ENCODE measurements around the gene GPRIN3. TPM values are rescaled to one million over a fixed set of nuclear protein-coding genes. Genes with fewer than 3 reads are reported as not detected.

GPRIN3 gene
- total RNA-seq, 1 donor from 2014 or later = 31.2 TPM

- DNase-seq = no peak
Measured at GRCh38 chr4:89289312-89289711, 18.3 kb downstream of the GPRIN3 start.

DNA sequence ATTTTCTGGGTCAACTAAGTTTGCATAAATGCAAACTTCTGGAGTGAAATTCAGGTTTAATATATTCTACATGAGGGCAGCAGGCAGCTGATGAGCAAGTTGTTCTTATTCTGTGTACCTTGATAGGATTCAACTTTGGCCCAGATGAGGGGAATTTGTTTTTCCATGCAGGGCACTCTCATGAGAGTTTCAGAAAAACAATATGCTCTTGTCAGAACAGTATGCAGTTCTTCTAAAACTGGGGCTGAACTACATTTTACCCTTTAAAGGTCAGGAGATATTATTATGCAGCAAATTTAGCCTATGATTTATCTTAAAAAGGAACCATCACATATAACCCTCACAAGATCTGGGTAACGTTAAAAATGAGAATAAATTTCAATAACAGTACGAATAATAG, 19.2 kb downstream of the GPRIN3 start:
- DNase-seq = no peak

GRCh38 chr4:89287945-89288344, 19.7 kb downstream of the GPRIN3 start:
- no peak for DNase-seq

- no peak for DNase-seq
Measured at GRCh38 chr4:89285745-89286144, 21.9 kb downstream of the GPRIN3 start.

DNA sequence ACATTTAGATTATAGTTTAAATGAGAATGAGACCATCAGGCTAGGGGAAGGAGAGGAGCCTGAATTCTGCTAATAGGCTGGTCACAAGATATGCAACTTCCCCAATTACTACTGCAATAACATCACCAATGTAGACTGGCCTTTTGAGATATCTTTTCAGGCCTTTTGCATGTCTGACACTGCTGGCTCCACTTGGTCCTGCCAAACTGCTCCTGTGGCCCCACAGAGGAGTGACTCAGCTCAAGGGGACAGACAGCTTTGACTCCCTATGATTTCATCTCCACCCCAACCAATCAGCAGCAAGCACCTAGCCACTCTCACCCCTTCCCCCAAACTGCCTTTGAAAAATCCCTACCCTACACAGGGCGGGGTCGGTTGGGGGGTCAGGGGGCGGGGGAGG, 22.8 kb downstream of the GPRIN3 start:
- DNase-seq = no peak

DNA sequence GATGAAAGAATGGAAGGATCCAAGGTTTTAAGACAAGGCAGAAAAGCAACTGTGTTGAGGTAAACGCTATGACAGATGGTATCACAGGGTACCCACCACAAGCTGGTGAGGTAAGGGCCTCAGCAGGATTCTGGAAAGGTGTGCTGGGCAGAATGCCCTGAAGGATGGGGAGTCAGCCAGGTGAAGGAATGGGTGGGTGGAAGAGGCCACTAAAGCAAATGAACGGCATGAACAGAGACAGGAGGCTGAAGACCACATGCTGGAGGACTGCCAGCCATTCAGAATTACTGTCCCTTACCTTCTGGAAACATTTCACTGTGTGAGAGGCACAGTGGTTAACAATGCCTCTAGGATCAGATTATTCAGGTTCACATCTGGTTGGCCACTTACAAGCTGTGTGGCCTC, 23.6 kb downstream of the GPRIN3 start:
- no peak for DNase-seq

DNA sequence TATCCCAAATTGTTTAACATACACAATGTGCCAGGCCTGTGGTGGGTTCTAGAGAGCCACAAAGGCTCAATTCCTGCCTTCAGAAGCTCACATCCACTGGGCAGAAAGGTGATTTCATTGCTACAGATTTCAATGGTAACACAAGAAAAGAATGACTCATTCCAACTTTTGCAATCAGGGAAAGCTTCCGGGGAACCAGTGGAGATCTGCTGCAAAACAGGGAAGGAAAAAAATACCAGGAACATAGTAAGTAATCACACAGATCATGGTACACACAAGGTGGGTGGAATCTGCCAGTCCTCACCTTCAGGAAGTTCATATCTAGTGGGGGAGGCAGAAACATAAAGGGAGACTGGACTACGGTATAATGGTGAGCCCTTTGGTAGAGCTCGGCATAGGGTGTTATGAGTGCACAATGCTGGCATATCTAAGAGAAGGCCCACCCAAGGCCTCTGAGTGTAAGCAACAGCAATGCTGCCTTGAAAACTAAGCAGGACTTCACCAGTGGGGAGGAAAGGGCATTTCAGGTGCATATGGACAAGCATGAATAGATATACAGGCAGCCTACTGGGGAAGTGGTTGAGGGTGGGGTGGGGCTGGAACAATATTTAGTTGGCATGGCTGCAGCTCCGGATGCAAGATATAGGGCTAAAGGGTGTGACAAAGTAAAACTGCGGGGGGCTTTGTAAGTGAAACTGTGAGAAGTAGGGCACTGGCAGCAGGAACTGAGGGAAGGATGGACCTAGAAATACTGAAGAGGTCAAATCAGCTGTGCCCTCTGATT, 24.2 kb downstream of the GPRIN3 start:
- no peak for DNase-seq

- no peak for DNase-seq
Measured at GRCh38 chr4:89279385-89279784, 28.2 kb downstream of the GPRIN3 start.

- no peak for DNase-seq
Measured at GRCh38 chr4:89277412-89277811, 30.2 kb downstream of the GPRIN3 start.

GRCh38 chr4:89276296-89276695, 31.3 kb downstream of the GPRIN3 start:
- DNase-seq = no peak

- no peak for DNase-seq
Measured at GRCh38 chr4:89275587-89275986, 32.0 kb downstream of the GPRIN3 start.

GRCh38 chr4:89273741-89274141, 33.9 kb downstream of the GPRIN3 start:
- DNase-seq = no peak

- DNase-seq = no peak
Measured at GRCh38 chr4:89270792-89271191, 36.8 kb downstream of the GPRIN3 start.

DNA sequence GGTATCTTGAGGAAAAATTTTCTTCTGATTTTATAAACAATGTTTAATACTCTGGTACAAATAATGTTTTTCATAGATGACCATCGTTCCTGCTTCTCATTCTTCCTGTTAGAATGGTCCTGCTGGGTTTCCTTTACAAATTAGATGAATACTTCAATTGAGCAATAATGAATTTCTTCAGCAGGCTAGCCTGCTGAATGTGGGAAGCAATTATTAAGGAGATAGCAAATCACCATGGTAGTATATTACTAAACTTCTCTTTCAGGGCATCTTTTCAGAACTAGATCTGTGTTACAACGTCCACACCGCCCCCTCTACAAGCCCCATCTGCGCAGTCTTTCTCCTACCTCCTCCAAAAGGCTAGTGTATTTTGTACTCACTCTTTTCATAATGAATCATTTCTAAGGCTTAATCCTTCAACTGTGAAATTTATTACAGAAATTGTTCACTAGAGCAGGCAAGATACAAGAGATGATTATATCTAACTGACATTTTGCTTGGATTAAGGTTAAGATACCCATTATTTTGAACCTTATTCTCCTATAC, 38.4 kb downstream of the GPRIN3 start:
- no peak for DNase-seq

GRCh38 chr4:89268679-89269078, 38.9 kb downstream of the GPRIN3 start:
- DNase-seq = peak; percentile 6

DNA sequence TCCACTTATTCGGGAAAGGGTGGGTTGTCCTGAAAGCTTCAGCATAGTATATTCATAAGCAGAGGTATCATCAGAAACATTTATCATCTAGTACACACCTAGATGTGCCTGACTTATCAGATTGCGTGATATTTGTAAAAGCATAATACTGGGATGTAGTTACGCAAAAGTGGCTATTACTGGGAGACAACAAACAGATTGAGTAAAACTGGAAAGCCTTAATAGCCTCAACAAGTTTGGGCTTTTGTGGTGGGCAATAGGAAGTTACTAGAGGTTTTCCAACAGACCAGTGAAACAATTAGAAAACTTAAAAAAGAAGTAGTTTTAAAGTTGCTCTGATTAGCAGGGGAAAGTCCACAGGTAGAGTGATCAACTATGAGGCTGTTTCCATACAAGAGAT, 39.8 kb downstream of the GPRIN3 start:
- no peak for DNase-seq

DNA sequence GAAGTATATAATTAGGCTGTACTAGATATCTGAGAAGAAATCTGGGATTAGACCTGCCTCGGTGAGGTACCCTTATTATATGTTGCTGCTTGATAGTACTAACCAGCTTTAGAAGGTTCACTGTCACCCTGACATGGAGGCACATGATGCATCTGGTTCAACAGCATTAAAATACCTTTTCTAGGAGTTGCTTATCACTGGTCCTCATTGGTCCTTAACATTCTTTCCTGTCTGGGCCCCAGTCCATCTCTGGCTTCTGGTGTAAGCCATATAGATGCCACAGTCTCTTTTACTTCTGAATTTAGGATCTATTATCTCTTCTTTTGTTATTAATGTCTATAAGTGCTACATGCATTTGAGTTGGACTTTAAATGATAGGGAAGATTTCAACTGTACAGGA, 40.2 kb downstream of the GPRIN3 start:
- no peak for DNase-seq

DNA sequence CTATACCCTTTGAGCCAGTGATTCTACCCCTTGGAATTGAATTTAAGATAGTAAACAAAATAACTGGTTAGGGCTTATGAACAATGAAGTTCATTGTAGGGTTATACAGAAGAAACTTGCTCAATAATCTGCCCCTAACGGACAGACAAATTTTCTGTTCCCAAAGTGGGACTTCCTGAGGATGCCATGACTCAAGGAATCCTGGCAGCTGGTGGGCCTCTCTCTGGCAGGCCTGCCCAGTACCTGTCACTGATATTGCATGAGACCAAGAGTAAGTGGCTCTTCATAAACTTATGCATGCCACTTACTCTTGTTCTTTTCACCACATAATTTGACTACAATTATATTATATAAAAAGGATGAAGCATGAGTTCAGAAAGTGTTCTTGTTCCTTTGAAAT, 41.5 kb downstream of the GPRIN3 start:
- DNase-seq = no peak

- DNase-seq = no peak
Measured at GRCh38 chr4:89263265-89263664, 44.3 kb downstream of the GPRIN3 start.

DNA sequence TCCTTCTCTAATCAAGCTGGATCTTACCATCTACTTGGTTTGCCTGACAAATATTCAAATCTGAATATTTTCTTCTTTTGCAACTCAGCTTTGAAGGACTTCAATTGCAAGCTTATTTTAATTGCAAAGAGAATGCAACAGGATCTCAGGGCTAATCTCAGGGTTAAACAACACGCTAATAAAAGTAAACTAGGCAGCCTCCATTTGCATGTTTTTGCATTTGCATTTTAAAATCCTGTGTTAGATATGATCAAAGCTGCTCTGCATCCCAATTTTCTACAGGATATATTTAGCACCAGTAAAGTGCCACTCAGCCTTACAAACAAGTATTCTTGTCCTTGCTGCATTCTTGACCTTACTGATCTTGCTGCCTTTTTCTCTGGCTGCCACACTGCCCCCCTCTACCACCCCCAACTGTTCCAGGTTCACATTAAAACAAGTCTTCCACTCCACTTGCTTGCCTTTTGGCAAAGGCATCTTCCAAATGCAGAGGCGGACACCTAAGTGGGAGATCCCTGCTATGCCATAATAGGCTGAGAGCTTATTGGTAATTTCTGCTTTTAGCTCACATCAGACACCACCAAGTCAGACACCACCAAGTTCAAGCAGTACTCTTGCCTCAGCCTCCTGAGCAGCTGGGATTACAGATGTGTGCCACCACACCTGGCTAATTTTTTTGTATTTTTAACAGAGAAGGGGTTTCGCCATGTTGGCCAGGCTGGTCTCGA, 48.1 kb downstream of the GPRIN3 start:
- no peak for DNase-seq

DNA sequence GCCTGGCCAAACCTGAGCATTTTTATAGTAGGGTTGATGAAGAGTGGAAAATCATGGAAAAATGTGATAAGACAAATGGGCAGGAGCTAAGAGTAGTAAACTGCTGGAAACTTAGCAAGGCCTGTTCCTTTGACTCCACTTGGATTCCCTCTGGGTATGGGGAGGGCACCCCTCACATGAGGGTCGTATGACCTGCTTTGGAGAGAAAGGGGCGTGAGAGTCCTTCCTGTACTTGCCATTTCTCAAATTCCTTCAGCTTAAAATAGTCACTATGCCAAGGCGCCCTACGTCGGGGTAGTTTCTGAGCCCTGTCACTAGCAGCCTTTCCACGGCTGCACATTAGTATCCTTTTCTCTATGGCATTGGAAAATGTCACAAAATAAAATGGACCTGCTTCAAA, 49.1 kb downstream of the GPRIN3 start:
- DNase-seq = no peak

GRCh38 chr4:89257376-89257775, 50.2 kb downstream of the GPRIN3 start:
- DNase-seq = no peak

DNA sequence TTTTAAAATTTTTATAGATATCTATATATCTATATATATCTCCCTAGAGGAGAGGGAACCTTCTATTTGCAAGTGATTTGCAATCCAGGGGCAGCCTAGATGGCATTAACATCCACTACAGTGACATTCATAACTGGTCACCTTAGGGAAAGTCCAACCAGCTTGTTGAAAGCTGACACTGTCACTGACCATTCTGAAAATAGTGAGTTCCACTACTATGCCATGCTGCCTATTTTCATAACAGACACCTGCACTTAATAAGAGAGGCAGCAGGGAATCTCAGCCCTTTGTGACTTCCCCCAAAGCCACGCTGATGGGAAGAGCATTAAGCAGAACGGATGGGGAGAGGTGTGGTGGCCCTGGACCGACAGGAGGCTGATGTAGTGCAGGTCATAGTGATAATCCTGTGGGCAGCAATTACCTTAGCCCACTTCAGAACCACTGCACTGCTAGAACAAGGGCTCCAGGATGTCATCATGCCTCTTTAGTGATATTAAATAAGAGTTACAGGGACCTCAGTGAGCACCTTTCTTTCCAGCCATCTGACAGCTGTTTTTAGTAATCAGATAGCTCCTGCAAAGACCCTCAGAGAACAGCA, 51.3 kb downstream of the GPRIN3 start:
- DNase-seq = no peak

Data from occipital lobe (tissue), 2 donors.